GM19463 (cell line): ENCODE results near the gene PHOSPHO1.
A peak's percentile ranks its signal among the peaks of the same experiment; 100 is the strongest.
"Not testable (repeated sequence)": the region's sequence is repeated elsewhere in the genome, so short reads cannot be mapped to it uniquely, and the experiment has no call there.

Experiments used
- ATAC-seq: cut with Tn5 transposase; IDR thresholded peaks from one replicate; pipeline ENCODE4 v1.9.1; 2021; ENCODE audit warnings: mild to moderate bottlenecking, moderate library complexity; ENCODE audit not compliant: unreplicated experiment

PHOSPHO1 gene, protein sequence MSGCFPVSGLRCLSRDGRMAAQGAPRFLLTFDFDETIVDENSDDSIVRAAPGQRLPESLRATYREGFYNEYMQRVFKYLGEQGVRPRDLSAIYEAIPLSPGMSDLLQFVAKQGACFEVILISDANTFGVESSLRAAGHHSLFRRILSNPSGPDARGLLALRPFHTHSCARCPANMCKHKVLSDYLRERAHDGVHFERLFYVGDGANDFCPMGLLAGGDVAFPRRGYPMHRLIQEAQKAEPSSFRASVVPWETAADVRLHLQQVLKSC

GRCh38 chr17:49230636-49231562 lies at the start of gene PHOSPHO1:
TSS of gene PHOSPHO1 (minus strand) at chr17:49230787. CDS start at chr17:49226691, 4,096 bp downstream.
- peak; percentile 97 for ATAC-seq

DNA sequence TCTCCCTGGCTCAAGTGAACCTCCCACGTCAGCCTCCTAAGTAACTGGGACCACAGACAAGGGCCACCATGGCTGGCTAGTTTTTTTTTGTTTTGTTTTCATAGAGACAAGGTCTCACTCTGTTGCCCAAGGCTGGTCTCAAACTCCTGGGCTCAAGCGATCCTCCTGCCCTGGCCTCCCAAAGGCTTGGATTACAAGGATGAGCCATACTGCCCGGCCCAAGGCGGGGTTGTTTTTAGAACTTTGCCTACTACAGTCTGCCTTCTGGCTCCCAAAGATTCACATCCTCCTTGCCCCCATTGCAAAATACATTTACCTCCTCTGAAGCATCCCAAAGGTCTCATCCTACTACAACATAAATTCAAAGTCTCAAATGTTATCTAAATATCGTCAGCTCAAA lies 49.5 kb upstream of the PHOSPHO1 start:
- ATAC-seq = no peak

DNA sequence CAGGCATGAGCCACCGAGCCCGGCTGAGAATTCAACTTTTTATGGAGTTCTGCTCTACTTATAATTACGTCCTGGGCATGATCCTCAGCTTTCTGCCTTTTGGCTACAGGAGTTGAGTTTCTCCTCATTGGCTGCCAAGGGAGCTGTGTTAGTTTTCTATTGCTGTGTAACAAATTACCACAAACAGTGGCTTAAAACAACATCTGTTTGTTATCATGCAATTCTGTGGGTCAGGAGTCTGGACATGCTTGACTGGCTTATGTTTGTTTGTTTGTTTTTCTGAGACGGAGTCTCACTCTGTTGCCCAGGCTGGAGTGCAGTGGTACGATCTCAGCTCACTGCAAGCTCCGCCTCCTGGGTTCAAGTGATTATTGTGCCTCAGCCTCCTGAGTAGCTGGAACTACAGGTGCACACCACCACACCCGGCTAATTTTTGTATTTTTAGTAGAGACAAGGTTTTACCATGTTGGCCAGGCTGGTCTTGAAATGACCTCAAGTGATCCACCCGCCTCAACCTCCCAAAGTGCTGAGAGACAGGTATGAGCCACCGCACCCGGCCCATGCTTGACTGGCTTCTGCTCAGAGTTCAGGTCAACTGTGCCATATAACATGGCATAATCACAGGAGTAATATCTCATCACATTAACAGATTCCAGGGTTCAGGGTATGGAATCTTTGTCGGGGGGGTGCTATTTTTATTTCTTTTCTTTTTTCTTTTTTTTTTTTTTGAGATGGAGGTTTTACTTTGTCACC lies 48.9 kb upstream of the PHOSPHO1 start:
- not testable (repeated sequence) for ATAC-seq

GRCh38 chr17:49278076-49278475 lies 47.5 kb upstream of the PHOSPHO1 start:
- no peak for ATAC-seq

GRCh38 chr17:49277638-49278037 lies 47.1 kb upstream of the PHOSPHO1 start:
- ATAC-seq = no peak

GRCh38 chr17:49275981-49276380 lies 45.4 kb upstream of the PHOSPHO1 start:
- not testable (repeated sequence) for ATAC-seq

DNA sequence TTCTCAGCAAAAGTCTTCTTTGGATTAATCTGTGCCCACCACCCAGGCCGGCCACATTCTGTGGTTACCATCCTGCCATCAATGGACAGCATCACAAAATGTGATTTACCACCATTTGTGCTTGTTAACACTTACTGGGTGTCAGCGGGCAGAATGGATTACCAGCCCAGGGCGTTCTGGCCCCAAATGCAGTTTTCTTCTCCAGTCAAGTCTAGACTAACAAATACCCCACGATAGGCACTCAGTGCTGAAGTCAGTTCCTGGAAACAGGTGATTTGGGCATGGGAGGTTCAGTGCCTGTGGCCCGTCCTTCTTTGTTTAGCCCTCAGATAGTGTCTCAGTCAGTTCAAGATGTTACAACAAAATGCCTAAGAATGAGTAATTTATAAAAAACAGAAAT lies 38.8 kb upstream of the PHOSPHO1 start:
- no peak for ATAC-seq

- ATAC-seq = no peak
Observed at GRCh38 chr17:49267912-49268311, 37.3 kb upstream of the PHOSPHO1 start.

- no peak for ATAC-seq
Observed at GRCh38 chr17:49266233-49266632, 35.6 kb upstream of the PHOSPHO1 start.

GRCh38 chr17:49261540-49261939 lies 31.0 kb upstream of the PHOSPHO1 start:
- ATAC-seq = not testable (repeated sequence)

DNA sequence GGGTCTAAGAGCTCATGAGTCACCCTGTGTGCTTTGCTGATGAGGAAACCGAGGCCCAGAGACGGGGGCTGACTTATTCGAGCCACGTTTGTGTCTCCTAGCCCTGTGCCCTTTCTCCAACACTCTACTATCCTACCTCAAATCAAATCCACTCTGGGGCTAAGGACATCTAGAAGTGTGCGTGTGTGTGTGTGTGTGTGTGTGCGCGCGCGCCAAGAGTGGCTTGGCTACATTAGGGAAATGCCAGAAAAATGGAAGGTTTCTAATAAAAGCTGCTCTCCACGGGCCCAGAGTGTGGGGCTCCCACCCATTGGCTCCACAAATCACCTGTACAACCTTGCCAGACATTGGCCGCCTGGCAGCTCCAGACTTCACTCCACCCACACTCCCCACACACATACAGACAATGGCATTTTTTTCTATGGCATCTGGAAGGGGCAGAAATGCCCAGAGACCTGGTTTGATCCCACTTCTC lies 30.3 kb upstream of the PHOSPHO1 start:
- no peak for ATAC-seq

DNA sequence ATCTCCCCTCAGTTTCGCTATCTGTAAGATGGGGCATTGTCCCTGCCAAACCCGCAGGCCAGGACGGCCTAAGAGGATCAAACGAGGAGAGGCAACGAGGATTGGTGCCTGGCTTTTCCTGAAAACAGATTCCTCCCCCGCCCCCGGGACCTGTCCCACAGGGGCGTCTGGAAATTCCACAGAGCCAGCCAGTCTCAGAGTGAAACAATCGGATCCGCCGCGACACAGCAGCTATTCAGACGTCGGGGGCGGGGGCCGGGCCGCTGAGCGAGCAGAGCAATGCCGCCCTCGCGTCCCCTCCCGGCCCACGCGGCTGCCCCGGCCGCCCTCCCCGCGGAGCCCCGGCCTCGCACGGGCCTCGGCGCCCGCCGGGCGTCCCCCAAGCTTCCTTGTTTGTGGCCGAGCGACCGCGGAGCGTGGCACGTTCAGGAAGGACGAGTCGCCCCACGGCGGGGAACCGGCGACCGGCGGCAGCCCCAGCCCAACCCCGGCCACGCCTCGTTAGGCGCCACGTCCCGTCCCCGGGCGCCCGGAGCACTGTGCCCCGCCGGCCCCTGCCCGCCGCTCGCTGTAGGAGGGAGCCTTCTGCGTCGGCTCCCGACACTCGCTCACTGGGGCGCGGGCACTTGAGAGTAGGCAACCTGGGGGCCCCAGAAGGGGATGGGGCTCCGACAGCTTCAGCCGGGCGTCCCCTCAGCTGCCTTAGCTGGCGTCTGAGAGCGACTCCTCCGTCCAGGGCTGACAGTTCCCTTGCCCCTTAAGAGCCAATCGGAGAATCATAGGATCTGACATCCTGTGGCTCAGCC lies 29.6 kb upstream of the PHOSPHO1 start:
- ATAC-seq = no peak

GRCh38 chr17:49259663-49260010 lies 29.1 kb upstream of the PHOSPHO1 start:
- no peak for ATAC-seq

DNA sequence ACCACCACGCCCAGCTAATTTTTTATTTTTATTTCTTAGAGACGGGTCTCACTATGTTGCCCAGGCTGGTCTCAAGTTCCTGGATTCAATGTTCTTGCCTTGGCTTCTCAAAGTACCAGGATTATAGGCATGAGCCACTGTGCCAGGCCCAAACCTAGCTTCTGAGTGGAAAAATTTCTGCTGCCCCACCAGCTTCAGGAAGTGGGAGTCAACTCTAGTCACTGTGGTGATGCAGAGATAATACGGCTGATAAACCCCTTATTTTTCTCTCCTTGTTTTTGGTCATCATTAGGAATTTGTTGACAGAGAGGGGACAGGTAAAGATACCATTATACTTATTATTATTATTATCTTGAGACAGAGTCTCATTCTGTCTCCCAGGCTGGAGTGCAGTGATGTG lies 27.8 kb upstream of the PHOSPHO1 start:
- ATAC-seq = no peak

- no peak for ATAC-seq
Observed at GRCh38 chr17:49255125-49255524, 24.5 kb upstream of the PHOSPHO1 start.

DNA sequence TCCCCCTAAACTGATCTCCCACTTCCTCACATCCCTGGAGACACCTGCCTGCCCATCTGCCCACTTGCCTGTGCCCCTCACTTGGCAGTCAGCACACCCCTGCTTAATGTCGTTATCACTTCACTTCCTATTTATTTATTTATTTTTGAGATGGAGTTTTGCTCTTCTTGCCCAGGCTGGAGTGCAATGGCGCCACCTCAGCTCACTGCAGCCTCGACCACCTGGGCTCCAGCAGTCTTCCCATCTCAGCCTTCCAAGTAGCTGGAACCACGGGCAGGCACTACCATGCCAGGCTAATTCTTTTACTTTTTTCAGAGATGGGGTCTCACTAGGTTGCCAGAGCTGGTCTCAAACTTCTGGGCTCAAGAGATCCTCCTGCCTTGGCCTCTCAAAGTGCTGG lies 23.5 kb upstream of the PHOSPHO1 start:
- ATAC-seq = no peak

- ATAC-seq = no peak
Observed at GRCh38 chr17:49252148-49252695, 21.6 kb upstream of the PHOSPHO1 start.

- no peak for ATAC-seq
Observed at GRCh38 chr17:49249890-49250522, 19.4 kb upstream of the PHOSPHO1 start.

- no peak for ATAC-seq
Observed at GRCh38 chr17:49249292-49249794, 18.8 kb upstream of the PHOSPHO1 start.
